ENCODE results near the gene GPC5.

The GPC5 gene

DNA sequence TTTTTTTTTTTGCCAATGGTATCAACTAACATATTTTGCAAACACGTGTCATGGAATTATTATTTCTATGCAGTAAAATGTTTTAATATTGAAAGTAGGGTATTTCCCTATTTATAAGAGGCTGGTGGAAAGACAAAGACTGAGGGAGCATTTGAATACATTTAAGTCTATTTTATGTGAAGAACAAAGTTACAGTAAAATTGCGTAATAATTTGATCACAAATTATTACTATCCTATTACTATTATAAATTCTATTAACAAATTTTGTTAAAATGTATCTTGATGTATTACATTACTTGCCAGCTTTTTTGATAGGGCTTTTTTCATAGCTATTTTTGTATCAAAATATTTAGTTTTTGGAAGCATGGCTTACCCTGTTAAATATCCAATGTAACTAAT is 58.4 kb downstream of the GPC5 start:
- ATAC-seq (ENCODE audit: low read depth) (no peak), DNase-seq (ENCODE audit: low spot score in 2 of 2) (no peak)
- no peak overlapping the region for H3K27ac Mint-ChIP-seq
- H3K36me3 Mint-ChIP-seq: no peaks in the 10 kb centered on the region
- H3K4me1 Mint-ChIP-seq: no peaks in the 10 kb centered on the region
- no peaks in the 10 kb centered on the region for H3K9me3 Mint-ChIP-seq
- H3K4me3 Mint-ChIP-seq: no peak overlapping the region
- H3K27me3 Mint-ChIP-seq: peaks cover 2% of the 10 kb centered on the region

DNA sequence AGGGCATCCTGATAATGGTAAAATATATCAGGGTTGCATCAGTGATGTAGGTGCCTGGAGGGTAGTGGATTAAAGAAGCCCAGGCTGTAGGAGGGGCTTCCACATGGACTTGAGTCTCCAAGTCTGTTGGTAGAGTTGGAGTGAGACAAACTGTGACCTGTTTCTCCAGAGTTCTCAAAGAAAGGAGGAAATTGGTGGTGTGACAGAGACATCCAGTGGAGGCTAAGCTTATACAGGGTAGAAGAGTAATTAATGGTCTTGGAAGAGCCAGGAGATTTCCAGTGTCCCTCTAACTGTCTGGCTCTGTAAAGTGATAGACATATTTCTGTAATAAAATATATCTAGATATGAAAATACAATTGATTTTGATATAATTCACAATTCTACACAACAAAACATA is 61.1 kb downstream of the GPC5 start:
- no peak overlapping the region for H3K4me3 Mint-ChIP-seq
- no peaks in the 10 kb centered on the region for H3K9me3 Mint-ChIP-seq
- H3K36me3 Mint-ChIP-seq: no peaks in the 10 kb centered on the region
- no peaks in the 10 kb centered on the region for H3K4me1 Mint-ChIP-seq
- peaks cover 2% of the 10 kb centered on the region for H3K27me3 Mint-ChIP-seq
- no peak for DNase-seq (ENCODE audit: low spot score in 2 of 2)
- no peak for ATAC-seq (ENCODE audit: low read depth)
- H3K27ac Mint-ChIP-seq: no peak overlapping the region

GRCh38 chr13:91464336-91464735 is 65.9 kb downstream of the GPC5 start:
- no peaks in the 10 kb centered on the region for H3K9me3 Mint-ChIP-seq
- DNase-seq (ENCODE audit: low spot score in 2 of 2) (no peak), ATAC-seq (ENCODE audit: low read depth) (no peak)
- H3K27ac Mint-ChIP-seq: no peak overlapping the region
- no peaks in the 10 kb centered on the region for H3K27me3 Mint-ChIP-seq
- no peaks in the 10 kb centered on the region for H3K4me1 Mint-ChIP-seq
- H3K4me3 Mint-ChIP-seq: no peak overlapping the region
- no peaks in the 10 kb centered on the region for H3K36me3 Mint-ChIP-seq

DNA sequence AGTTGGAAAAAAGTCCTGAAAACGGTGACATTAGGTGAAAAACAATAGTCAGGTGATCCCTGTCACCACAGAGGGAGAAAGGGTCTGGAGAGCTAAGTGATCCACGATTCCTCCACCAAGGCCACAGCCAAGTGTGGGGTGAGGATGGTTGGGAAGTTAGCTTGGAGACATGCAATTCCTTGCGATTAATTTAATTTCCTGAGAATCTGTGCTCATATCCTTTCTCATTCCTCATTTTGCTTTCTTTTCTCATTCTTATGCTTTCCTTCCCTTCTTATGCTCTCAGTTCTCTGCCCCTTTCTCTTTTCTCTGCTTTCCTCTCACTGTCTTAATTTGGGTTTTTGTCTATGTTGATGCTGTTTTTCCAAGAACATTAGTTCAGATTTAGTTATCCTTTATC is 68.8 kb downstream of the GPC5 start:
- no peak for DNase-seq (ENCODE audit: low spot score in 2 of 2)
- no peaks in the 10 kb centered on the region for H3K9me3 Mint-ChIP-seq
- H3K4me3 Mint-ChIP-seq: no peak overlapping the region
- no peaks in the 10 kb centered on the region for H3K27me3 Mint-ChIP-seq
- no peaks in the 10 kb centered on the region for H3K36me3 Mint-ChIP-seq
- no peak for ATAC-seq (ENCODE audit: low read depth)
- no peaks in the 10 kb centered on the region for H3K4me1 Mint-ChIP-seq
- no peak overlapping the region for H3K27ac Mint-ChIP-seq

- Mint-ChIP-seq H3K9me3 (no peaks in the 10 kb centered on the region), H3K36me3 (no peaks in the 10 kb centered on the region), H3K27ac (no peak overlapping the region), H3K4me3 (no peak overlapping the region), H3K4me1 (no peaks in the 10 kb centered on the region), H3K27me3 (peaks cover 5% of the 10 kb centered on the region)
- DNase-seq (ENCODE audit: low spot score in 2 of 2) (no peak), ATAC-seq (ENCODE audit: low read depth) (no peak)
These were observed 69.9 kb downstream of the GPC5 start for GRCh38 chr13:91468301-91468700.

- H3K27me3 Mint-ChIP-seq: peaks cover 5% of the 10 kb centered on the region
- H3K4me3 Mint-ChIP-seq: no peak overlapping the region
- H3K9me3 Mint-ChIP-seq: no peaks in the 10 kb centered on the region
- DNase-seq (ENCODE audit: low spot score in 2 of 2): no peak
- no peaks in the 10 kb centered on the region for H3K4me1 Mint-ChIP-seq
- no peak for ATAC-seq (ENCODE audit: low read depth)
- no peak overlapping the region for H3K27ac Mint-ChIP-seq
- no peaks in the 10 kb centered on the region for H3K36me3 Mint-ChIP-seq
These were observed 71.7 kb downstream of the GPC5 start for GRCh38 chr13:91470084-91470621.

DNA sequence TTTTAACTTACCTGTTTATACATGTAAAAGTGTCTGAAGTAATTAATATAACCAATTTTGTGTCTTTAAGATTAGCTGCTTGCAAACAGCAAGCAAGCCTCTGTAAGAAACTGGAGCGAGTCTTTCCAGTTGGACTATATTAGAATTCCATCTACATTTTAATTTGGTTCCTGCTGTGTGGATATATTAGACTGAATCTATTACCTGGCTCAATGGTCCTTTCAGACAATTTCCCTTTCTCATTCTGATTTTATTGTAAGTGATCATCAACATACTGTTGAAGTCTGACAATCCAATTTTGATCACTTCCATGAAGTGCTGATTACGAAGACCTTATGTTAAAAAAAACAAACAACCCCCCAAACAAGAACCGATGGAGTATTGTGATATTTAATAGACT is 72.3 kb downstream of the GPC5 start:
- Mint-ChIP-seq H3K4me3 (no peak overlapping the region), H3K9me3 (no peaks in the 10 kb centered on the region), H3K27me3 (peaks cover 5% of the 10 kb centered on the region), H3K36me3 (no peaks in the 10 kb centered on the region), H3K4me1 (no peaks in the 10 kb centered on the region), H3K27ac (no peak overlapping the region)
- DNase-seq (ENCODE audit: low spot score in 2 of 2): no peak
- ATAC-seq (ENCODE audit: low read depth): no peak

DNA sequence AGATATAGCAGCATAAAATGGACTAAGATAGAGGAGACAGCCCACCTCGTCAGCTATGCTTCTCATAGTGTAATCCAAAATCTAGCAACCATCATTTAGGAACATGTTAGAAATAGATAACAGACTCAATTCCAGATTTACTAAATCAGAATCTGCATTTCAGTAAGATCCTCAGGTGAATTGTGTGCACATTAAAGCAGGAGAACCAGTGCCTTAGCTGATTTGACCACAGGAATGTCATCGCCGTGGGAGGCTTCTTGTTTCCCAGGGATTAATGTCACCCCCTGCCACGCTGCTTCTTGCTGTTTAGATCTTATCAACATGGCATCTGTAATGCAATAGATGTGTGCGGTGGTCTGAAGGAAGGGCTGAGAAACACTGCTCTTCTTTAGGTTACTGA is 84.0 kb downstream of the GPC5 start:
- Mint-ChIP-seq H3K27ac (no peak overlapping the region), H3K9me3 (no peaks in the 10 kb centered on the region), H3K36me3 (no peaks in the 10 kb centered on the region), H3K27me3 (no peaks in the 10 kb centered on the region), H3K4me3 (no peak overlapping the region), H3K4me1 (no peaks in the 10 kb centered on the region)
- DNase-seq (ENCODE audit: low spot score in 2 of 2): no peak
- no peak for ATAC-seq (ENCODE audit: low read depth)

- H3K36me3 Mint-ChIP-seq: no peaks in the 10 kb centered on the region
- no peak overlapping the region for H3K27ac Mint-ChIP-seq
- no peak for DNase-seq (ENCODE audit: low spot score in 2 of 2)
- H3K27me3 Mint-ChIP-seq: peaks cover 1% of the 10 kb centered on the region
- H3K9me3 Mint-ChIP-seq: peaks cover 2% of the 10 kb centered on the region
- no peak for ATAC-seq (ENCODE audit: low read depth)
- H3K4me3 Mint-ChIP-seq: no peak overlapping the region
- H3K4me1 Mint-ChIP-seq: no peaks in the 10 kb centered on the region
These were observed 93.6 kb downstream of the GPC5 start for GRCh38 chr13:91491980-91492379.

DNA sequence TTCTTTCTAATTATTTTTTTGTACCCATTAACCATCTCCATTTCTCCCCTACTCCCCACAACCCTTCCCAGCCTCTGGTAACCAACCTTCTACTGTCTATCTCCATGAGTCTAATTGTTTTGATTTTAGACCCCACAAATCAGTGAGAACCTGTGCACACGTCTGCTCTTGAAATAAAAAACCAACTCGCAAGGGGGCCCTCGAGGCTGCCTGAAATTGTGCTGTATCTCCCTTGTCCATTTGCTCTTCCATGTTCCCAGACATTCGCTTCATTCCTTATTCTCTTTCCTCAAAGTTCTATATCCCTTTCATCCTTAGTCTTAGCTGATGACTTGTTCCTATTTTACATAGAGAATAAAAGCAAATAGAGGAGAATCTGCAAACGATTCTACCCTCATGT is 95.0 kb downstream of the GPC5 start:
- Mint-ChIP-seq H3K4me1 (no peaks in the 10 kb centered on the region), H3K9me3 (peaks cover 4% of the 10 kb centered on the region), H3K27me3 (peaks cover 3% of the 10 kb centered on the region), H3K36me3 (no peaks in the 10 kb centered on the region), H3K4me3 (no peak overlapping the region), H3K27ac (no peak overlapping the region)
- DNase-seq (ENCODE audit: low spot score in 2 of 2): no peak
- no peak for ATAC-seq (ENCODE audit: low read depth)

- no peak overlapping the region for H3K27ac Mint-ChIP-seq
- DNase-seq (ENCODE audit: low spot score in 2 of 2) (no peak), ATAC-seq (ENCODE audit: low read depth) (no peak)
- H3K4me1 Mint-ChIP-seq: no peaks in the 10 kb centered on the region
- peaks cover 10% of the 10 kb centered on the region for H3K9me3 Mint-ChIP-seq
- H3K4me3 Mint-ChIP-seq: no peak overlapping the region
- peaks cover 2% of the 10 kb centered on the region for H3K27me3 Mint-ChIP-seq
- H3K36me3 Mint-ChIP-seq: no peaks in the 10 kb centered on the region
These were observed 99.9 kb downstream of the GPC5 start for GRCh38 chr13:91498298-91498697.

GRCh38 chr13:91504216-91504615 is 105.8 kb downstream of the GPC5 start:
- no peaks in the 10 kb centered on the region for H3K27me3 Mint-ChIP-seq
- H3K9me3 Mint-ChIP-seq: peaks cover 7% of the 10 kb centered on the region
- ATAC-seq (ENCODE audit: low read depth) (no peak), DNase-seq (ENCODE audit: low spot score in 2 of 2) (no peak)
- H3K27ac Mint-ChIP-seq: no peak overlapping the region
- no peaks in the 10 kb centered on the region for H3K4me1 Mint-ChIP-seq
- no peaks in the 10 kb centered on the region for H3K36me3 Mint-ChIP-seq
- H3K4me3 Mint-ChIP-seq: no peak overlapping the region

DNA sequence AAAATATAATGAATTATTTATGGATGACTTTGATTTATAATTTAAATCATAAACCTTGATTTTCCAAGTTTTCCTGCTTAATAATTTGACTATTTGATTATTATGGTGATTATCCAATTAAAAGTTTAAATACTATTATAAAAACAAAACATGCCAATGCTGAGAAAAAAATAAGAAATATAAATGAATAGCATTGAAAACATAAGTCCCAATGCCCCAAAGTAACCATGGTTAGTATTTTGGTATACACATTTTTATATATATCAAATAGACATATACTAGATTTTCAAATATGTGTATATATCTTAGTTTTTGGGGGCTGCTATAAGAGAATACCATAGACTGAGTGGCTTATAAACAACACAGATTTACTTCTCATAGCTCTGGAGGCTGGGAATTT is 108.3 kb downstream of the GPC5 start:
- Mint-ChIP-seq H3K36me3 (no peaks in the 10 kb centered on the region), H3K9me3 (peaks cover 6% of the 10 kb centered on the region), H3K4me1 (no peaks in the 10 kb centered on the region), H3K27ac (no peak overlapping the region), H3K27me3 (no peaks in the 10 kb centered on the region), H3K4me3 (no peak overlapping the region)
- DNase-seq (ENCODE audit: low spot score in 2 of 2) (no peak), ATAC-seq (ENCODE audit: low read depth) (no peak)

DNA sequence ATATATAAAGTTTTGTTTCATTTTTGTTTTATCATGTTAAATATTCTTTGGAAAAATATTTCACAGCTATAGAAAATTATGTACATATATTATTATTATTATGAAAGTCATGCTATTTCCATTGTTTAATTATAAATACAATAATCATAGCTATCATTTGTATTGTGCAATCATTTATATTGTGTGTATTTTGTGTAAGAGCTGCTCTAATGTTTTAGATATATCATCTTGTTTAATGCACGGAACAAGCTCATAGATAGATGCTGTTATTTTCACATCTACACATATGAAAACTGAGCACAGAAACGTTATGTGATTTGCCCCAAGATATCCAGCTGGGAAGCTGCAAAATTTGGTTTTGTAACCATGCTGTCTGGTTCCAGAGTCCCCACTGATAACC is 111.6 kb downstream of the GPC5 start:
- H3K27me3 Mint-ChIP-seq: no peaks in the 10 kb centered on the region
- ATAC-seq (ENCODE audit: low read depth) (no peak), DNase-seq (ENCODE audit: low spot score in 2 of 2) (no peak)
- no peak overlapping the region for H3K4me3 Mint-ChIP-seq
- H3K27ac Mint-ChIP-seq: no peak overlapping the region
- no peaks in the 10 kb centered on the region for H3K36me3 Mint-ChIP-seq
- no peaks in the 10 kb centered on the region for H3K4me1 Mint-ChIP-seq
- H3K9me3 Mint-ChIP-seq: peaks cover 3% of the 10 kb centered on the region

DNA sequence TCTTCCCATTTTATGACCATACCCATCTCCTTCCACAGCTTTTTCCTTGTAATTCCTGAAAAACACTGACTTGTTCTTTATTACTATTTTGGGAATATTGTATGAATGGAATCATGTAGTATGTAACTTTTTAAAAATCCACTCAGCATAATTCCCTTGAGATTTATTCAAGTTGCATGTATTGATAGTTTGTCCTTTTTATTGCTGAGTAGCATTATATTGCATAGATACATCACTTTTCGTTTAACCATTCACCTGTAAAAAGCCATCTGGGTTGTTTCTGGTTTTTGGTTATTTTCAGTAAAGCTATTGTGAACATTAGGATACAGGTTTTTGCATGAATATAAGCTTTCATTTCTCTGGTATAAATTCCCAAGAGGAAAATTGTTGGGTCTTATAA is 115.4 kb downstream of the GPC5 start:
- peaks cover 1% of the 10 kb centered on the region for H3K9me3 Mint-ChIP-seq
- no peaks in the 10 kb centered on the region for H3K4me1 Mint-ChIP-seq
- DNase-seq (ENCODE audit: low spot score in 2 of 2): no peak
- H3K27ac Mint-ChIP-seq: no peak overlapping the region
- H3K27me3 Mint-ChIP-seq: no peaks in the 10 kb centered on the region
- ATAC-seq (ENCODE audit: low read depth): no peak
- no peaks in the 10 kb centered on the region for H3K36me3 Mint-ChIP-seq
- no peak overlapping the region for H3K4me3 Mint-ChIP-seq

DNA sequence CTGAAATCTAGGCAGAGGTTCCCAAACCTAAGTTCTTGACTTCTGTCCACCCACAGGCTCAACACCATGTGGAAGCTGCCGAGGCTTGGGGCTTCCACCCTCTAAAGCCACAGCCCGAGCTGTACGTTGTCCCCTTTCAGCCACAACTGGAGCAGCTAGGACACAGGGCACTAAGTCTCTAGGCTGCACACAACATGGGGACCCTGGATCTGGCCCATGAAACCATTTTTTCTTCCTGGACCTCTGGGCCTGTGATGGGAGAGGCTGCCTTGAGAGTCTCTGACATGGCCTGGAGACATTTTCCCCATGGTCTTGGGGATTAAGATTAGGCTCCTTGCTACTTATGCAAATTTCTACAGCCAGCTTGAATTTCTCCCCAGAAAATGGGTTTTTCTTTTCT is 118.4 kb downstream of the GPC5 start:
- Mint-ChIP-seq H3K36me3 (no peaks in the 10 kb centered on the region), H3K9me3 (peaks cover 1% of the 10 kb centered on the region)
- no peak for ATAC-seq (ENCODE audit: low read depth)

More for the DNA sequence above, 118.4 kb downstream of the GPC5 start:
- no peak overlapping the region for H3K4me3 Mint-ChIP-seq
- H3K4me1 Mint-ChIP-seq: no peaks in the 10 kb centered on the region
- no peak overlapping the region for H3K27ac Mint-ChIP-seq
- H3K27me3 Mint-ChIP-seq: no peaks in the 10 kb centered on the region
- no peak for DNase-seq (ENCODE audit: low spot score in 2 of 2)
